K562 (cell line): ENCODE results near the gene PI16. TPM values are rescaled to one million over a fixed set of nuclear protein-coding genes. Genes with fewer than 3 reads are reported as not detected.

ENCODE experiments used
- ARHGAP35 ChIP-seq: fragments of 450-650 bp; IDR thresholded peaks from 2 replicates; pipeline ENCODE4 v1.6.1; 2018; ENCODE audit not compliant: partially characterized antibody
- BRCA1 ChIP-seq, 2 experiments: fragments of 450-650 bp in 1 of 2; sonication (generic) in 1 of 2; formaldehyde crosslinking in 1 of 2; IDR thresholded peaks; 2 replicates each; pipeline versions ENCODE4 v1.5.0 to v1.6.1; 2017 to 2020; ENCODE audit warnings: mild to moderate bottlenecking in 1 of 2, missing genetic modification reagents in 1 of 2
- CTBP1 ChIP-seq: fragments of 450-650 bp; IDR thresholded peaks from 2 replicates; pipeline ENCODE4 v1.6.1; 2016; ENCODE audit warnings: borderline replicate concordance
- FOXA1 ChIP-seq: fragments of 450-650 bp; IDR thresholded peaks from 2 replicates; pipeline ENCODE4 v1.6.1; 2016; ENCODE audit warnings: mild to moderate bottlenecking, borderline replicate concordance
- HDAC6 ChIP-seq: IDR thresholded peaks from 2 replicates; pipeline ENCODE4 v1.6.1; 2012; ENCODE audit warnings: low read depth, mild to moderate bottlenecking, control low read depth, inconsistent platforms, low read length, moderate library complexity
- KHSRP ChIP-seq: fragments of 450-650 bp; IDR thresholded peaks from 2 replicates; pipeline ENCODE4 v1.6.1; 2017
- MBD2 ChIP-seq: sonication (generic); IDR thresholded peaks from 2 replicates; pipeline ENCODE4 v1.6.1; 2016; ENCODE audit warnings: low read depth, borderline replicate concordance
- MED1 ChIP-seq: sonication (generic); formaldehyde crosslinking; IDR thresholded peaks from 2 replicates; pipeline ENCODE4 v1.8.1; 2023; ENCODE audit warnings: missing genetic modification reagents, borderline replicate concordance
- MNT ChIP-seq, 2 experiments: fragments of 450-650 bp; conservative IDR thresholded peaks; 2 replicates each; pipeline ENCODE4 v1.6.1; 2017; ENCODE audit warnings: mild to moderate bottlenecking in 2 of 2, moderate library complexity in 2 of 2
- NFXL1 ChIP-seq: fragments of 450-650 bp; formaldehyde crosslinking; IDR thresholded peaks from 2 replicates; pipeline ENCODE4 v1.4.0; 2021; ENCODE audit warnings: mild to moderate bottlenecking
- NONO ChIP-seq, 2 experiments: fragments of 200-400 bp in 1 of 2; fragments of 450-650 bp in 1 of 2; formaldehyde crosslinking in 1 of 2; IDR thresholded peaks; 2 replicates each; pipeline ENCODE4 v1.6.1; 2017; ENCODE audit warnings: low read depth in 2 of 2, mild to moderate bottlenecking in 2 of 2, moderate library complexity in 2 of 2, low read length in 1 of 2
- PTRF ChIP-seq: fragments of 450-650 bp; IDR thresholded peaks from 2 replicates; pipeline ENCODE4 v1.6.1; 2016; ENCODE audit warnings: mild to moderate bottlenecking, missing genetic modification characterization, missing compliant biosample characterization
- RBFOX2 ChIP-seq: fragments of 200-400 bp; formaldehyde crosslinking; IDR thresholded peaks from 2 replicates; pipeline ENCODE4 v1.6.1; 2017; ENCODE audit warnings: low read depth, mild to moderate bottlenecking, low read length, moderate library complexity
- SIN3B ChIP-seq: fragments of 450-650 bp; IDR thresholded peaks from 2 replicates; pipeline ENCODE4 v1.6.1; 2017; ENCODE audit warnings: low read depth, mild to moderate bottlenecking, moderate library complexity
- SRSF3 ChIP-seq: fragments of 200-400 bp; formaldehyde crosslinking; IDR thresholded peaks from 2 replicates; pipeline ENCODE4 v1.6.1; 2016; ENCODE audit warnings: mild to moderate bottlenecking, low read length, moderate library complexity; ENCODE audit not compliant: insufficient read depth
- SRSF7 ChIP-seq: fragments of 200-400 bp; formaldehyde crosslinking; optimal IDR thresholded peaks from 2 replicates; pipeline ENCODE3; 2017; ENCODE audit warnings: mild to moderate bottlenecking, low read depth, low read length
- TCFL5 ChIP-seq: fragments of 250-450 bp; sonication (Bioruptor Pico); conservative IDR thresholded peaks from 2 replicates; pipeline ENCODE4 v1.6.1; 2021; ENCODE audit warnings: mild to moderate bottlenecking, moderate library complexity, matching md5 sums
- ZNF384 ChIP-seq: IDR thresholded peaks from 2 replicates; pipeline ENCODE4 v1.6.1; 2012; ENCODE audit warnings: low read depth, low read length, improper control_type of control experiment
- polyA plus RNA-seq, 8 experiments: library from polyadenylated mRNA; depleted of rRNA in 4 of 8; stranded (reverse) in 5 of 8; unstranded in 3 of 8; fragments of >200 nt; fragmentation: Nextera tagmentation in 2 of 8; fragmentation: Illumina TruSeq in 1 of 8; extraction: Ambion mirVana in 2 of 8; extraction: Trizol in 1 of 8; gene quantifications; 2 replicates each; pipeline versions ENCODE4 v1.2.1 to v1.2.3, GENCODE V29; 2011 to 2014; ENCODE audit warnings: inconsistent platforms in 1 of 8, missing spikeins in 1 of 8
- total RNA-seq, 7 experiments: library from RNA; depleted of rRNA in 6 of 7; stranded (reverse); fragments of >200 nt in 6 of 7; fragmentation: Illumina TruSeq in 2 of 7; extraction: Trizol in 2 of 7; gene quantifications; 2 replicates each; pipeline versions ENCODE4 v1.2.1 to v1.2.3, GENCODE V29; 2011 to 2021; ENCODE audit warnings: low replicate concordance in 1 of 7
- TF ChIP-seq, protein P1 (sequence below): fragments of 450-650 bp; IDR thresholded peaks from 2 replicates; pipeline ENCODE4 v1.6.1; 2017; ENCODE audit warnings: antibody characterized with exemption, mild to moderate bottlenecking
- TF ChIP-seq, protein P2 (sequence below): fragments of 250-450 bp; sonication (Bioruptor Pico); IDR thresholded peaks from 2 replicates; pipeline ENCODE4 v1.4.0; 2020; ENCODE audit warnings: borderline replicate concordance
- TF ChIP-seq, protein P3 (sequence below): fragments of 450-650 bp; IDR thresholded peaks from 2 replicates; pipeline ENCODE4 v1.6.1; 2016; ENCODE audit warnings: low read depth, mild to moderate bottlenecking, moderate library complexity

PI16 gene
- total and polyA plus RNA-seq, 9 of the 15 experiments (the other 6 are each of a cell fraction or from before 2014, with no cell fraction given): 0.06 to 0.18 TPM; not detected in 7

GRCh38 chr6:36962874-36963273 is 8.3 kb downstream of the PI16 start (continued):
- TF ChIP-seq NFXL1 (CRISPR knock-in tag): no peak
- TF ChIP-seq ZNF384: no peak
- TF ChIP-seq KHSRP: no peak
- TF ChIP-seq, protein P1, sequence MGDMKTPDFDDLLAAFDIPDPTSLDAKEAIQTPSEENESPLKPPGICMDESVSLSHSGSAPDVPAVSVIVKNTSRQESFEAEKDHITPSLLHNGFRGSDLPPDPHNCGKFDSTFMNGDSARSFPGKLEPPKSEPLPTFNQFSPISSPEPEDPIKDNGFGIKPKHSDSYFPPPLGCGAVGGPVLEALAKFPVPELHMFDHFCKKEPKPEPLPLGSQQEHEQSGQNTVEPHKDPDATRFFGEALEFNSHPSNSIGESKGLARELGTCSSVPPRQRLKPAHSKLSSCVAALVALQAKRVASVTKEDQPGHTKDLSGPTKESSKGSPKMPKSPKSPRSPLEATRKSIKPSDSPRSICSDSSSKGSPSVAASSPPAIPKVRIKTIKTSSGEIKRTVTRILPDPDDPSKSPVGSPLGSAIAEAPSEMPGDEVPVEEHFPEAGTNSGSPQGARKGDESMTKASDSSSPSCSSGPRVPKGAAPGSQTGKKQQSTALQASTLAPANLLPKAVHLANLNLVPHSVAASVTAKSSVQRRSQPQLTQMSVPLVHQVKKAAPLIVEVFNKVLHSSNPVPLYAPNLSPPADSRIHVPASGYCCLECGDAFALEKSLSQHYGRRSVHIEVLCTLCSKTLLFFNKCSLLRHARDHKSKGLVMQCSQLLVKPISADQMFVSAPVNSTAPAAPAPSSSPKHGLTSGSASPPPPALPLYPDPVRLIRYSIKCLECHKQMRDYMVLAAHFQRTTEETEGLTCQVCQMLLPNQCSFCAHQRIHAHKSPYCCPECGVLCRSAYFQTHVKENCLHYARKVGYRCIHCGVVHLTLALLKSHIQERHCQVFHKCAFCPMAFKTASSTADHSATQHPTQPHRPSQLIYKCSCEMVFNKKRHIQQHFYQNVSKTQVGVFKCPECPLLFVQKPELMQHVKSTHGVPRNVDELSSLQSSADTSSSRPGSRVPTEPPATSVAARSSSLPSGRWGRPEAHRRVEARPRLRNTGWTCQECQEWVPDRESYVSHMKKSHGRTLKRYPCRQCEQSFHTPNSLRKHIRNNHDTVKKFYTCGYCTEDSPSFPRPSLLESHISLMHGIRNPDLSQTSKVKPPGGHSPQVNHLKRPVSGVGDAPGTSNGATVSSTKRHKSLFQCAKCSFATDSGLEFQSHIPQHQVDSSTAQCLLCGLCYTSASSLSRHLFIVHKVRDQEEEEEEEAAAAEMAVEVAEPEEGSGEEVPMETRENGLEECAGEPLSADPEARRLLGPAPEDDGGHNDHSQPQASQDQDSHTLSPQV: no peak
- TF ChIP-seq HDAC6: no peak
- TF ChIP-seq FOXA1: no peak
- peak; percentile 65; the same call in 1 of the 2 replicates for TF ChIP-seq CTBP1
- TF ChIP-seq BRCA1 (IDR thresholded peaks at IDR 0.05): no peak
- TF ChIP-seq BRCA1 (CRISPR knock-in tag; IDR thresholded peaks at IDR 0.05): no peak
- TF ChIP-seq SRSF3: no peak
- no peak for TF ChIP-seq MED1 (CRISPR knock-in tag)
- TF ChIP-seq SIN3B: no peak
- no peak for TF ChIP-seq ARHGAP35
- no peak for TF ChIP-seq MNT (conservative IDR thresholded peaks at IDR 0.05)
- no peak for TF ChIP-seq MBD2
- TF ChIP-seq TCFL5 (CRISPR knock-in tag): no peak
- no peak for TF ChIP-seq NONO (IDR thresholded peaks at IDR 0.05; ENCODE audit: low read depth in 2 of 2, low read length in 1 of 2)
- TF ChIP-seq SRSF7: no peak
- TF ChIP-seq, protein P2, sequence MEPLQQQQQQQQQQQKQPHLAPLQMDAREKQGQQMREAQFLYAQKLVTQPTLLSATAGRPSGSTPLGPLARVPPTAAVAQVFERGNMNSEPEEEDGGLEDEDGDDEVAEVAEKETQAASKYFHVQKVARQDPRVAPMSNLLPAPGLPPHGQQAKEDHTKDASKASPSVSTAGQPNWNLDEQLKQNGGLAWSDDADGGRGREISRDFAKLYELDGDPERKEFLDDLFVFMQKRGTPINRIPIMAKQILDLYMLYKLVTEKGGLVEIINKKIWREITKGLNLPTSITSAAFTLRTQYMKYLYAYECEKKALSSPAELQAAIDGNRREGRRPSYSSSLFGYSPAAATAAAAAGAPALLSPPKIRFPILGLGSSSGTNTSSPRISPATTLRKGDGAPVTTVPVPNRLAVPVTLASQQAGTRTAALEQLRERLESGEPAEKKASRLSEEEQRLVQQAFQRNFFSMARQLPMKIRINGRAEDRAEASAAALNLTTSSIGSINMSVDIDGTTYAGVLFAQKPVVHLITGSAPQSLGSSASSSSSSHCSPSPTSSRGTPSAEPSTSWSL (CRISPR knock-in tag): no peak
- TF ChIP-seq RBFOX2: no peak
- TF ChIP-seq, protein P3, sequence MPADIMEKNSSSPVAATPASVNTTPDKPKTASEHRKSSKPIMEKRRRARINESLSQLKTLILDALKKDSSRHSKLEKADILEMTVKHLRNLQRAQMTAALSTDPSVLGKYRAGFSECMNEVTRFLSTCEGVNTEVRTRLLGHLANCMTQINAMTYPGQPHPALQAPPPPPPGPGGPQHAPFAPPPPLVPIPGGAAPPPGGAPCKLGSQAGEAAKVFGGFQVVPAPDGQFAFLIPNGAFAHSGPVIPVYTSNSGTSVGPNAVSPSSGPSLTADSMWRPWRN: no peak
- TF ChIP-seq PTRF (tag): no peak
